Activated CD8-positive, alpha-beta memory T cell treated with anti-CD3 and anti-CD28 coated beads, Interleukin-2, amount 10 ng/mL, durations not matched to agents 7 days and 5 days (primary cell): Measurements from ENCODE around the gene FAM118B. TPM values are rescaled to one million over a fixed set of nuclear protein-coding genes. Genes with fewer than 3 reads are reported as not detected.

Source experiments
- ATAC-seq: fragments of 150-1000 bp; cut with Tn5 transposase; one replicate; pipeline ENCODE4 v1.10.0; 2021; ENCODE audit warnings: moderate library complexity
- CTCF ChIA-PET: fragments of 350-600 bp; sonication (Branson Sonifier 250); formaldehyde crosslinking; loops from one replicate; lab custom pipeline; 2021; ENCODE audit warnings: antibody characterized with exemption; lab: Charles Lee
- DNase-seq: peaks from one replicate; pipeline ENCODE4 v3.0.0-alpha.2; 2020
- H3K27ac Mint-ChIP-seq: one replicate; pipeline ENCODE4 v1.8.0; 2021; ENCODE audit warnings: mild to moderate bottlenecking, mixed read lengths
- H3K27me3 Mint-ChIP-seq: one replicate; pipeline ENCODE4 v1.8.0; 2021; ENCODE audit warnings: mixed read lengths
- H3K36me3 Mint-ChIP-seq: one replicate; pipeline ENCODE4 v1.8.0; 2021; ENCODE audit warnings: mild to moderate bottlenecking, mixed read lengths
- H3K4me1 Mint-ChIP-seq: one replicate; pipeline ENCODE4 v1.8.0; 2021; ENCODE audit warnings: mixed read lengths
- H3K4me3 Mint-ChIP-seq: one replicate; pipeline ENCODE4 v1.8.0; 2021; ENCODE audit warnings: mild to moderate bottlenecking, moderate library complexity, mixed read lengths
- H3K9me3 Mint-ChIP-seq: one replicate; pipeline ENCODE4 v1.8.0; 2022; ENCODE audit warnings: low read depth, mixed read lengths
- total RNA-seq, 2 experiments: library from RNA; stranded (reverse); gene quantifications; one replicate each; pipeline ENCODE4 v1.2.3, GENCODE V29; 2021

The FAM118B gene
- total RNA-seq, 2 experiments from 2014 or later: 9.9 to 14.7 TPM

- H3K4me3 Mint-ChIP-seq: no peak overlapping the region
- H3K36me3 Mint-ChIP-seq: peaks cover 24% of the 10 kb centered on the region
- H3K9me3 Mint-ChIP-seq: no peaks in the 10 kb centered on the region
- no peaks in the 10 kb centered on the region for H3K27me3 Mint-ChIP-seq
- H3K4me1 Mint-ChIP-seq: peaks cover 21% of the 10 kb centered on the region
- no peak for DNase-seq
- CTCF ChIA-PET: no interaction called here
- no peak for ATAC-seq
- peak overlapping the region; percentile 33 for H3K27ac Mint-ChIP-seq
Observed at GRCh38 chr11:126277780-126278179, 66.2 kb downstream of the FAM118B start.

GRCh38 chr11:126279191-126279590 lies 67.6 kb downstream of the FAM118B start:
- Mint-ChIP-seq H3K36me3 (peaks cover 19% of the 10 kb centered on the region), H3K27me3 (no peaks in the 10 kb centered on the region), H3K27ac (no peak overlapping the region), H3K4me3 (no peak overlapping the region), H3K4me1 (peaks cover 30% of the 10 kb centered on the region), H3K9me3 (no peaks in the 10 kb centered on the region)
- DNase-seq (no peak), ATAC-seq (no peak)
- CTCF ChIA-PET: no interaction called here

- H3K36me3 Mint-ChIP-seq: peaks cover 15% of the 10 kb centered on the region
- H3K4me1 Mint-ChIP-seq: peaks cover 39% of the 10 kb centered on the region
- H3K9me3 Mint-ChIP-seq: no peaks in the 10 kb centered on the region
- no peak for ATAC-seq
- H3K27me3 Mint-ChIP-seq: no peaks in the 10 kb centered on the region
- peak overlapping the region; percentile 76 for H3K27ac Mint-ChIP-seq
- DNase-seq: no peak
- no peak overlapping the region for H3K4me3 Mint-ChIP-seq
- CTCF ChIA-PET: interaction anchor here (0.7 to 1.6 kb wide), 3 partner anchors 21 to 38 kb away, joined by 3 to 4 read pairs (median 3); no protein-coding TSS in a partner anchor
Observed at GRCh38 chr11:126280595-126280994, 69.0 kb downstream of the FAM118B start.

DNA sequence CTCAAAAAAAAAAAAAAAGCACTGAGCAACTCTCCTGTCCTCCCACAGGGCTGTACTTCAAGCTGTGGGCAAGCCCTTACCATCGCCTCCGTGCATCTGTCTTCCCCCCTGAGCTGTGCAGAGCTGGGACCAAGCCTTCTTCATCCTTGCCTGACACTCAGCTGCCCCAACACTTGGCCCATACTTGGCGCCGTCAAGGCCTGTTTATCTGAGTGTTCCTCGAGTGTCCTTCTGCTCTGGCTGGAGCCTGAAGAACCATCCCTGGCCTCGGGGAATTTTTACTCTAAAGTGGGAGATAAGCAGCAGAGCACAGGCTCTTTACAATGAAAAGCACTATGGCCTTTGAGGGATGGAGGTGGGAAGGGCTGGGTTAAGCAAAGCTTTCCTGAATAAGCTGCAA lies 69.7 kb downstream of the FAM118B start:
- Mint-ChIP-seq H3K36me3 (peaks cover 11% of the 10 kb centered on the region), H3K4me3 (peak overlapping the region; percentile 98), H3K27ac (no peak overlapping the region), H3K9me3 (no peaks in the 10 kb centered on the region), H3K27me3 (no peaks in the 10 kb centered on the region), H3K4me1 (peaks cover 37% of the 10 kb centered on the region)
- no peak for ATAC-seq
- CTCF ChIA-PET: interaction anchor here (0.6 to 1.6 kb wide), 4 partner anchors 20 to 37 kb away, joined by 3 to 4 read pairs (median 3); no protein-coding TSS in a partner anchor
- DNase-seq: no peak

- Mint-ChIP-seq H3K27me3 (no peaks in the 10 kb centered on the region), H3K4me1 (peaks cover 39% of the 10 kb centered on the region), H3K27ac (peak overlapping the region; percentile 87), H3K9me3 (no peaks in the 10 kb centered on the region), H3K4me3 (peak overlapping the region; percentile 98), H3K36me3 (peaks cover 11% of the 10 kb centered on the region)
- DNase-seq (no peak), ATAC-seq (no peak)
- CTCF ChIA-PET: no interaction called here
Observed at GRCh38 chr11:126281666-126282175, 70.1 kb downstream of the FAM118B start.

- H3K36me3 Mint-ChIP-seq: peaks cover 8% of the 10 kb centered on the region
- CTCF ChIA-PET: interaction anchor here (1.7 kb wide), 1 partner anchor 13 kb away, joined by 10 read pairs; the partner anchor contains the start of genes FOXRED1 and SRPRA
- DNase-seq (peak; percentile 55), ATAC-seq (peak; percentile 21)
- no peaks in the 10 kb centered on the region for H3K9me3 Mint-ChIP-seq
- H3K27me3 Mint-ChIP-seq: no peaks in the 10 kb centered on the region
- H3K27ac Mint-ChIP-seq: peak overlapping the region; percentile 87
- peak overlapping the region; percentile 98 for H3K4me3 Mint-ChIP-seq
- H3K4me1 Mint-ChIP-seq: peaks cover 41% of the 10 kb centered on the region
Observed at GRCh38 chr11:126282361-126282735, 70.8 kb downstream of the FAM118B start.

DNA sequence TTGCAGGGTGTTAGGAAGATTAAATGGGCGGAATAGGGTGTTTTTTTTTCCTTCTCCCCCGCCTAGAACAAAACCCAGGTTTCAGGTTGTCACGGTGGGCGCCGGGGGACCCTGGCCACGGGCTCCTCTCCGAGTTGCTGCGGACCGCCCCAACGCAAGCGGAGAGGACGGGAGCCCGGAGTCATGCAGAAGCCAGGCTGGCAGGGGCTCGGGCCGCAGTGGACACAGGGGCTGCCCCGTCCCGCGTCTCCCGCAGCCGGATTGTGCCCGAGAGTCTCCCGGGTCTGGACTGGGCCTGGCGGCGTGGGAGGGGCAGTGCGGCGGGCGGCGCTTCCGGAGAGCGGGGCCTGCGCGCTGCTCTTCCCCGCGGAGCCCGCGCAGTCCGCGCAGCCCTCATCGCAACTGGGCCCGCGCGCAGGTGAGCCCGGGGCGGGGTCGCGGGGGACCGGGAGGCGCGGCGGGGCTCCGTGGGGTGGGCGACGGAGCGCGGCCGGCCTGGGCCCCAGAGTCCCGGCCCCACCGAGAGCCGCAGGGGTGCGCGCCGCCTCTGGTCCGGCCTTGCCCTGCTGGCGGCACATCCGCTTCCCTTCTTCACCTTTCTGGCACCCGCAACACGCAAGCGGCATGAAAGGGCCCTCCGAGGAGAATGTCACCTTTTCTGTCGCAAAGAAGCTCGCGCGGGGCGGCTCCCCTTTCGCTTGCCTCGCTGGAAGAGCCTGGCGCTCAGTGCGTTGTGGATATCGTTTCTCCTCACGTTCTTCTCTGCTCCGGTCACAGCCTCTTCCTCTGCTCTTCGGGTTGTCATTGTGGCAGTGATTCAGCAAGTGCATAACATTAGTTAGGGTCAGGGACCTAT lies 71.4 kb downstream of the FAM118B start, which contains the start of gene TIRAP:
Gene TIRAP (plus strand): TSS at position 358 of the 856 bp plus-strand sequence. CDS start 7,802 bp downstream, outside the sequence.
- peak; percentile 77 for DNase-seq
- H3K4me1 Mint-ChIP-seq: peaks cover 41% of the 10 kb centered on the region

GRCh38 chr11:126284829-126285228 lies 73.2 kb downstream of the FAM118B start:
- no peaks in the 10 kb centered on the region for H3K27me3 Mint-ChIP-seq
- H3K4me3 Mint-ChIP-seq: peak overlapping the region; percentile 66
- peaks cover 12% of the 10 kb centered on the region for H3K36me3 Mint-ChIP-seq
- H3K27ac Mint-ChIP-seq: peak overlapping the region; percentile 68
- no peaks in the 10 kb centered on the region for H3K9me3 Mint-ChIP-seq
- H3K4me1 Mint-ChIP-seq: peaks cover 41% of the 10 kb centered on the region
- peak; percentile 22 for ATAC-seq
- DNase-seq: peak; percentile 85
- CTCF ChIA-PET: interaction anchor here (1.8 kb wide), 1 partner anchor 26 kb away, joined by 4 read pairs; no protein-coding TSS in a partner anchor

More for the DNA sequence above, 71.4 kb downstream of the FAM118B start, which contains the start of gene TIRAP:
- peaks cover 6% of the 10 kb centered on the region for H3K36me3 Mint-ChIP-seq
- peak within 1 kb of the TSS; percentile 98 for H3K4me3 Mint-ChIP-seq
- no peaks in the 10 kb centered on the region for H3K27me3 Mint-ChIP-seq
- CTCF ChIA-PET: interaction anchor here (1.7 to 1.8 kb wide), 2 partner anchors 13 to 28 kb away, joined by 4 to 10 read pairs; partner anchors contain the start of genes FOXRED1 and SRPRA
- peak; percentile 85 for ATAC-seq
- peak within 1 kb of the TSS; percentile 98 for H3K27ac Mint-ChIP-seq
- no peaks in the 10 kb centered on the region for H3K9me3 Mint-ChIP-seq

DNA sequence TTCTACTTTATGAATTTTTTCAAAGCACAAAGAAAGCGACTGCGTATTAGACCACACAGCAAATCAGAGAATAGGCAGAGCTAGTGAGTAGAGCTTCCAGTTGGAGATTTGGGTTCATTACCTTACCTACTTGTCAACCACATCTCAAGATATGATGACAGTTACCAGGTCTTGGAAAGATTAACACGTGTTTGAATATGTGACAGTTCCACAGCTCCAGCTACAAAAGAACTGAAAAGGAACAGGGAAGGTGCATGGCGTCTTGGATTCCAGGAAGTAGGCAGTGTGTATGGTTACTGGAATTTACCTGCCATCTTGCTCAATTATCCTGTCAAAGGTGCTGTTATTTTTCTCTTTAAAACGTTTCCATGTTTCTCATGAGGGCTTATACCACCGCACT lies 76.7 kb downstream of the FAM118B start:
- CTCF ChIA-PET: no interaction called here
- Mint-ChIP-seq H3K36me3 (peaks cover 21% of the 10 kb centered on the region), H3K4me1 (peaks cover 22% of the 10 kb centered on the region)

GRCh38 chr11:126290887-126291286 lies 79.3 kb downstream of the FAM118B start:
- CTCF ChIA-PET: interaction anchor here (0.7 to 1.2 kb wide), 3 partner anchors 13 to 27 kb away, joined by 3 to 4 read pairs (median 3); partner anchors contain the start of gene DCPS
- ATAC-seq (no peak), DNase-seq (no peak)
- no peaks in the 10 kb centered on the region for H3K9me3 Mint-ChIP-seq
- no peak overlapping the region for H3K4me3 Mint-ChIP-seq
- H3K27me3 Mint-ChIP-seq: no peaks in the 10 kb centered on the region
- peaks cover 32% of the 10 kb centered on the region for H3K36me3 Mint-ChIP-seq
- peaks cover 12% of the 10 kb centered on the region for H3K4me1 Mint-ChIP-seq
- H3K27ac Mint-ChIP-seq: no peak overlapping the region

More for the DNA sequence above, 76.7 kb downstream of the FAM118B start:
- Mint-ChIP-seq H3K4me3 (no peak overlapping the region), H3K27me3 (no peaks in the 10 kb centered on the region), H3K9me3 (no peaks in the 10 kb centered on the region), H3K27ac (no peak overlapping the region)
- no peak for DNase-seq
- no peak for ATAC-seq

DNA sequence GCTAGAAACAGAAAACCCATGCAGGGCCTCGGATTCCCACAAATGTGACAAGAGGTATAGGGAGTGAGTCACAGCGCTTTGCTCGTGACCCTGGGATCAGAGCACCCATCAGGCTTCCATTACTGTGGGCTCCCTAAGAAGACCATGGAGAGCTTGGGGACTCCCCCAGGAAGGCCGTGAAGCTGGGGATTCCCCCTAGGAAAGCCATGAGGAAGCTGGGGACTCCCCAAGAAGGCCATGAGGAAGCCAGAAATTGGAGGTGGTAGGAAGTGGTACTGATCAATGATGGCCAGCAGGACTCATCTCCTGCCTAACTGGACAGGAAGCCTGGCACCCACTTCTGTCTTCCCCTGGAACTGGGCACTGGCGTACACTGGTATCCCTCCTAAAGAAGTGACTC lies 82.1 kb downstream of the FAM118B start:
- Mint-ChIP-seq H3K4me3 (no peak overlapping the region), H3K4me1 (peaks cover 8% of the 10 kb centered on the region), H3K27me3 (no peaks in the 10 kb centered on the region), H3K36me3 (peaks cover 33% of the 10 kb centered on the region), H3K9me3 (no peaks in the 10 kb centered on the region), H3K27ac (no peak overlapping the region)
- DNase-seq: no peak
- CTCF ChIA-PET: interaction anchor here (1.3 kb wide), 1 partner anchor 187 kb away, joined by 5 read pairs; no protein-coding TSS in a partner anchor
- ATAC-seq: no peak

DNA sequence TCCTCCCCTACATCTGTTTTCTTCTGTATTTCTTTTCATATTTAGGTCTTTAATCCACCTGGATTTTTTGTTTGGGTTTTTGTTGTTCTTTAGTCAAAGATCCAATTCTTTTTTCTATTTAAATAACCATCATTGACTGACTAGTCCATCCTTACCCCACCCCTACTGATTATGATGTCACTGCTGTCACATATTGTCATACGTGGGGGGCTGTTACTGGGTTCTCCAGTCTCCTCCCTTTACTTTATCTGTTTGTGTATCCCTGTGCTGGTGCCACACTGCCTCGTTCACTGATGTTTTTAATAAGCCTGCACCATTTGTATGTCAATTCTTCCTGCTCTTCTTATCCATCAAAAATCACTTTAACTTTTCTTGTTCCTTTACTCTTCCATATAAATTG lies 85.4 kb downstream of the FAM118B start:
- no peaks in the 10 kb centered on the region for H3K27me3 Mint-ChIP-seq
- peaks cover 8% of the 10 kb centered on the region for H3K4me1 Mint-ChIP-seq
- ATAC-seq (no peak), DNase-seq (no peak)
- CTCF ChIA-PET: no interaction called here
- H3K27ac Mint-ChIP-seq: no peak overlapping the region
- no peaks in the 10 kb centered on the region for H3K9me3 Mint-ChIP-seq
- H3K4me3 Mint-ChIP-seq: no peak overlapping the region
- peaks cover 34% of the 10 kb centered on the region for H3K36me3 Mint-ChIP-seq
